ENCODE measurements around the gene FKBP6.

Gene FKBP6

GRCh38 chr7:73328696-73329095, 735 bp downstream of the FKBP6 start:
- no peaks in the 10 kb centered on the region for H3K27me3 ChIP-seq (replicated peaks)
- no peak overlapping the region for H3K4me3 ChIP-seq (ENCODE audit: low read depth, low read length)
- H3K27ac ChIP-seq = no peak overlapping the region
- in situ Hi-C loops (cut with HindIII; ENCODE audit: low pct_ligation_motif_present, low sequenced_read_pairs) = no loop called here
- no peak for DNase-seq
- no peak for TF ChIP-seq CTCF (IDR thresholded peaks at IDR 0.05; ENCODE audit: low read depth, low read length, missing control alignments)
- H3K36me3 ChIP-seq (replicated peaks) = no peaks in the 10 kb centered on the region

- Histone ChIP-seq H3K36me3 (replicated peaks) (no peaks in the 10 kb centered on the region), H3K27me3 (replicated peaks) (no peaks in the 10 kb centered on the region), H3K27ac (no peak overlapping the region), H3K4me3 (ENCODE audit: low read depth, low read length) (no peak overlapping the region)
- in situ Hi-C loops (cut with HindIII; ENCODE audit: low pct_ligation_motif_present, low sequenced_read_pairs) = no loop called here
- no peak for TF ChIP-seq CTCF (IDR thresholded peaks at IDR 0.05; ENCODE audit: low read depth, low read length, missing control alignments)
- DNase-seq = peak; percentile 19
Measured at GRCh38 chr7:73329861-73330581, 2.1 kb downstream of the FKBP6 start.

- H3K27ac ChIP-seq = no peak overlapping the region
- DNase-seq = no peak
- H3K36me3 ChIP-seq (replicated peaks) = no peaks in the 10 kb centered on the region
- no peaks in the 10 kb centered on the region for H3K27me3 ChIP-seq (replicated peaks)
- H3K4me3 ChIP-seq (ENCODE audit: low read depth, low read length) = no peak overlapping the region
- in situ Hi-C loops (cut with HindIII; ENCODE audit: low pct_ligation_motif_present, low sequenced_read_pairs) = no loop called here
- TF ChIP-seq CTCF (IDR thresholded peaks at IDR 0.05; ENCODE audit: low read depth, low read length, missing control alignments) = no peak
Measured at GRCh38 chr7:73330772-73331171, 2.8 kb downstream of the FKBP6 start.

- no peak for TF ChIP-seq CTCF (IDR thresholded peaks at IDR 0.05; ENCODE audit: low read depth, low read length, missing control alignments)
- H3K27me3 ChIP-seq (replicated peaks) = no peaks in the 10 kb centered on the region
- H3K36me3 ChIP-seq (replicated peaks) = no peaks in the 10 kb centered on the region
- no peak overlapping the region for H3K27ac ChIP-seq
- H3K4me3 ChIP-seq (ENCODE audit: low read depth, low read length) = no peak overlapping the region
- DNase-seq = no peak
- in situ Hi-C loops (cut with HindIII; ENCODE audit: low pct_ligation_motif_present, low sequenced_read_pairs) = no loop called here
Measured at GRCh38 chr7:73332447-73332846, 4.5 kb downstream of the FKBP6 start.

- no peak for DNase-seq
- Histone ChIP-seq H3K27ac (no peak overlapping the region), H3K27me3 (replicated peaks) (no peaks in the 10 kb centered on the region), H3K4me3 (ENCODE audit: low read depth, low read length) (no peak overlapping the region), H3K36me3 (replicated peaks) (no peaks in the 10 kb centered on the region)
- TF ChIP-seq CTCF (IDR thresholded peaks at IDR 0.05; ENCODE audit: low read depth, low read length, missing control alignments) = no peak
- in situ Hi-C loops (cut with HindIII; ENCODE audit: low pct_ligation_motif_present, low sequenced_read_pairs) = no loop called here
Measured at GRCh38 chr7:73338321-73338720, 10.4 kb downstream of the FKBP6 start.

- in situ Hi-C loops (cut with HindIII; ENCODE audit: low pct_ligation_motif_present, low sequenced_read_pairs) = no loop called here
- DNase-seq = no peak
- TF ChIP-seq CTCF (IDR thresholded peaks at IDR 0.05; ENCODE audit: low read depth, low read length, missing control alignments) = no peak
Measured at GRCh38 chr7:73340514-73340913, 12.6 kb downstream of the FKBP6 start.

More at GRCh38 chr7:73340514-73340913, 12.6 kb downstream of the FKBP6 start:
- no peaks in the 10 kb centered on the region for H3K27me3 ChIP-seq (replicated peaks)
- H3K36me3 ChIP-seq (replicated peaks) = no peaks in the 10 kb centered on the region
- H3K27ac ChIP-seq = no peak overlapping the region
- H3K4me3 ChIP-seq (ENCODE audit: low read depth, low read length) = no peak overlapping the region

Measured in brain microvascular endothelial cell (primary cell).